Measurements from ENCODE around the gene PODXL. TPM values are rescaled to one million over a fixed set of nuclear protein-coding genes. Genes with fewer than 3 reads are reported as not detected.

The PODXL gene
- polyA plus RNA-seq, 1 donor from 2014 or later: 4.5 TPM

- Histone ChIP-seq H3K79me2 (replicated peaks; ENCODE audit: insufficient read depth, low read length) (no peaks in the 10 kb centered on the region), H3F3A (ENCODE audit: insufficient read depth, low read length, poor library complexity, severe bottlenecking) (no peaks in the 10 kb centered on the region), H3K9ac (ENCODE audit: low read length) (no peak overlapping the region), H4K20me1 (ENCODE audit: insufficient read depth) (no peaks in the 10 kb centered on the region), H3K9me3 (ENCODE audit: low read length) (no peaks in the 10 kb centered on the region), H3K4me2 (ENCODE audit: low read length) (no peak overlapping the region), H3K36me3 (ENCODE audit: insufficient read depth, low read length) (no peaks in the 10 kb centered on the region), H3K9me2 (ENCODE audit: insufficient read depth, low read length) (no peaks in the 10 kb centered on the region), H3K4me3 (ENCODE audit: low read length) (no peak overlapping the region), H2AFZ (ENCODE audit: low read depth, low read length) (no peak overlapping the region), H3K27me3 (ENCODE audit: insufficient read depth, low read depth, low read length) (no peaks in the 10 kb centered on the region), H3K27ac (ENCODE audit: low read length) (no peak overlapping the region)
- TF ChIP-seq EZH2 (IDR thresholded peaks at IDR 0.05; ENCODE audit: borderline replicate concordance, insufficient read depth, low read length, poor library complexity, severe bottlenecking): no peak
- TF ChIP-seq MXI1 (conservative IDR thresholded peaks at IDR 0.05; ENCODE audit: poor library complexity, severe bottlenecking): no peak
- no peak for TF ChIP-seq CTCF (IDR thresholded peaks at IDR 0.05; ENCODE audit: poor library complexity, severe bottlenecking)
- no peak for TF ChIP-seq SMC3 (conservative IDR thresholded peaks at IDR 0.05; ENCODE audit: poor library complexity)
- no peak for TF ChIP-seq POLR2AphosphoS5 (IDR thresholded peaks at IDR 0.05)
- no peak for TF ChIP-seq RAD21 (conservative IDR thresholded peaks at IDR 0.05)
- TF ChIP-seq TAF1 (IDR thresholded peaks at IDR 0.05; ENCODE audit: low read depth): no peak
Observed at GRCh38 chr7:131522325-131522930, 34.0 kb downstream of the PODXL start.

GRCh38 chr7:131521651-131522163, 34.7 kb downstream of the PODXL start:
- Histone ChIP-seq H3K9me2 (ENCODE audit: insufficient read depth, low read length) (no peaks in the 10 kb centered on the region), H4K20me1 (ENCODE audit: insufficient read depth) (no peaks in the 10 kb centered on the region), H3K4me2 (ENCODE audit: low read length) (no peak overlapping the region), H2AFZ (ENCODE audit: low read depth, low read length) (no peak overlapping the region), H3K4me3 (ENCODE audit: low read length) (no peak overlapping the region), H3K27me3 (ENCODE audit: insufficient read depth, low read depth, low read length) (no peaks in the 10 kb centered on the region), H3K9me3 (ENCODE audit: low read length) (no peaks in the 10 kb centered on the region), H3K9ac (ENCODE audit: low read length) (no peak overlapping the region), H3F3A (ENCODE audit: insufficient read depth, low read length, poor library complexity, severe bottlenecking) (no peaks in the 10 kb centered on the region), H3K27ac (ENCODE audit: low read length) (no peak overlapping the region), H3K79me2 (replicated peaks; ENCODE audit: insufficient read depth, low read length) (no peaks in the 10 kb centered on the region), H3K36me3 (ENCODE audit: insufficient read depth, low read length) (no peaks in the 10 kb centered on the region)
- no peak for TF ChIP-seq RAD21 (conservative IDR thresholded peaks at IDR 0.05)
- no peak for TF ChIP-seq SMC3 (conservative IDR thresholded peaks at IDR 0.05; ENCODE audit: poor library complexity)
- no peak for TF ChIP-seq EZH2 (IDR thresholded peaks at IDR 0.05; ENCODE audit: borderline replicate concordance, insufficient read depth, low read length, poor library complexity, severe bottlenecking)
- no peak for TF ChIP-seq EP300 (conservative IDR thresholded peaks at IDR 0.05; ENCODE audit: poor library complexity, severe bottlenecking)
- no peak for TF ChIP-seq REST (IDR thresholded peaks at IDR 0.05; ENCODE audit: borderline replicate concordance)
- no peak for TF ChIP-seq POLR2AphosphoS5 (IDR thresholded peaks at IDR 0.05)
- no peak for TF ChIP-seq CTCF (IDR thresholded peaks at IDR 0.05; ENCODE audit: poor library complexity, severe bottlenecking)
- TF ChIP-seq MXI1 (conservative IDR thresholded peaks at IDR 0.05; ENCODE audit: poor library complexity, severe bottlenecking): no peak
- TF ChIP-seq TAF1 (IDR thresholded peaks at IDR 0.05; ENCODE audit: low read depth): no peak

All from neural cell (in vitro differentiated cells).